Vagina (tissue), 2 donors: ENCODE results near the gene NSFL1C. TPM values are rescaled to one million over a fixed set of nuclear protein-coding genes. Genes with fewer than 3 reads are reported as not detected.

ENCODE experiments used
- DNase-seq, 2 donors: peaks; one replicate each; pipeline ENCODE4 v3.0.0-alpha.2; 2017; ENCODE audit errors: extremely low spot score in 2 of 2
- H3K27ac ChIP-seq: fragments of 200-600 bp; sonication (generic); one replicate; pipeline ENCODE4 v1.5.1; 2019
- H3K27me3 ChIP-seq: fragments of 200-600 bp; sonication (generic); one replicate; pipeline ENCODE4 v1.5.1; 2019
- H3K36me3 ChIP-seq, 2 donors: fragments of 200-600 bp; sonication (generic); one replicate each; pipeline ENCODE4 v1.5.1; 2017 to 2019
- H3K4me1 ChIP-seq: fragments of 200-600 bp; sonication (generic); one replicate; pipeline ENCODE4 v1.5.1; 2019
- H3K4me3 ChIP-seq, 2 donors: fragments of 200-600 bp; sonication (generic); 1 replicate in 1 of 2; 2 replicates in 1 of 2; pipeline ENCODE4 v1.5.1; 2016 to 2019
- H3K9me3 ChIP-seq: fragments of 200-600 bp; sonication (generic); one replicate; pipeline ENCODE4 v1.5.1; 2019
- CTCF ChIP-seq, 3 experiments: fragments of 450-650 bp in 2 of 3; fragments of 200-600 bp in 1 of 3; sonication (generic) in 1 of 3; IDR thresholded peaks; one replicate each; pipeline ENCODE4 v1.5.1; 2017 to 2019; ENCODE audit warnings: antibody characterized with exemption in 3 of 3, mild to moderate bottlenecking in 2 of 3, moderate library complexity in 2 of 3
- POLR2A ChIP-seq, 2 donors: fragments of 450-650 bp; IDR thresholded peaks; one replicate each; pipeline ENCODE4 v1.6.1; 2017; ENCODE audit warnings: antibody characterized with exemption in 2 of 2, mild to moderate bottlenecking in 2 of 2, moderate library complexity in 2 of 2
- POLR2AphosphoS5 ChIP-seq, 2 donors: sonication (generic); formaldehyde crosslinking; IDR thresholded peaks; one replicate each; pipeline ENCODE4 v1.9.0; 2017; ENCODE audit warnings: antibody characterized with exemption in 2 of 2, mild to moderate bottlenecking in 2 of 2, low read depth in 1 of 2; ENCODE audit not compliant: insufficient read depth in 1 of 2
- intact Hi-C: fragments of 100-400 bp; cut with DNase I; formaldehyde crosslinking; loops from one replicate; pipeline ENCODE4 v1.15.1; 2023
- total RNA-seq: library from RNA; depleted of rRNA; stranded (reverse); fragments of >200 nt; gene quantifications from one replicate; pipeline ENCODE4 v1.2.3, GENCODE V29; 2016

The NSFL1C gene
- total RNA-seq, 1 donor from 2014 or later, result 53.8 TPM

GRCh38 chr20:1486566-1486965, 19.9 kb upstream of the NSFL1C start:
- Histone ChIP-seq H3K9me3 (no peaks in the 10 kb centered on the region), H3K27me3 (no peaks in the 10 kb centered on the region), H3K4me1 (peaks cover 21% of the 10 kb centered on the region), H3K36me3 (no peaks in the 10 kb centered on the region), H3K27ac (no peak overlapping the region), H3K4me3 (no peak overlapping the region)
- TF ChIP-seq POLR2A (IDR thresholded peaks at IDR 0.05), result no peak
- no peak for DNase-seq
- intact Hi-C loops, result no loop called here

GRCh38 chr20:1484438-1485116, 17.9 kb upstream of the NSFL1C start:
- intact Hi-C loops, result no loop called here
- no peaks in the 10 kb centered on the region for H3K9me3 ChIP-seq
- no peak for DNase-seq
- H3K4me3 ChIP-seq, result no peak overlapping the region
- TF ChIP-seq CTCF (IDR thresholded peaks at IDR 0.05) (no peak), POLR2AphosphoS5 (IDR thresholded peaks at IDR 0.05; ENCODE audit: insufficient read depth in 1 of 2, low read depth in 1 of 2) (no peak), POLR2A (IDR thresholded peaks at IDR 0.05) (no peak)
- H3K4me1 ChIP-seq, result peaks cover 4% of the 10 kb centered on the region
- no peak overlapping the region for H3K27ac ChIP-seq
- no peaks in the 10 kb centered on the region for H3K36me3 ChIP-seq
- no peaks in the 10 kb centered on the region for H3K27me3 ChIP-seq

- H3K4me1 ChIP-seq, result peaks cover 6% of the 10 kb centered on the region
- H3K9me3 ChIP-seq, result no peaks in the 10 kb centered on the region
- H3K4me3 ChIP-seq, result no peak overlapping the region
- no peaks in the 10 kb centered on the region for H3K36me3 ChIP-seq
- no peak for TF ChIP-seq CTCF (IDR thresholded peaks at IDR 0.05)
- TF ChIP-seq POLR2A (IDR thresholded peaks at IDR 0.05), result no peak
- TF ChIP-seq POLR2AphosphoS5 (IDR thresholded peaks at IDR 0.05; ENCODE audit: insufficient read depth in 1 of 2, low read depth in 1 of 2), result no peak
- intact Hi-C loops, result no loop called here
- H3K27me3 ChIP-seq, result no peaks in the 10 kb centered on the region
- DNase-seq, result no peak
- no peak overlapping the region for H3K27ac ChIP-seq
These were observed 13.4 kb upstream of the NSFL1C start for GRCh38 chr20:1479831-1480595.

- intact Hi-C loops, result no loop called here
- Histone ChIP-seq H3K27me3 (no peaks in the 10 kb centered on the region), H3K27ac (peak overlapping the region; percentile 48), H3K9me3 (no peaks in the 10 kb centered on the region), H3K36me3 (no peaks in the 10 kb centered on the region), H3K4me1 (peaks cover 6% of the 10 kb centered on the region), H3K4me3 (no peak overlapping the region)
- DNase-seq, result no peak
- TF ChIP-seq POLR2AphosphoS5 (IDR thresholded peaks at IDR 0.05; ENCODE audit: insufficient read depth in 1 of 2, low read depth in 1 of 2) (peak in 1 of 2 donors; percentile 34), CTCF (IDR thresholded peaks at IDR 0.05) (no peak)
These were observed 11.9 kb upstream of the NSFL1C start for GRCh38 chr20:1478566-1478965.

- H3K4me3 ChIP-seq, result no peak overlapping the region
- H3K4me1 ChIP-seq, result peaks cover 6% of the 10 kb centered on the region
- TF ChIP-seq POLR2AphosphoS5 (IDR thresholded peaks at IDR 0.05; ENCODE audit: insufficient read depth in 1 of 2, low read depth in 1 of 2) (no peak), POLR2A (IDR thresholded peaks at IDR 0.05) (no peak), CTCF (IDR thresholded peaks at IDR 0.05) (no peak)
- no peak for DNase-seq
- H3K27me3 ChIP-seq, result no peaks in the 10 kb centered on the region
- H3K27ac ChIP-seq, result peak overlapping the region; percentile 47
- H3K36me3 ChIP-seq, result no peaks in the 10 kb centered on the region
- intact Hi-C loops, result no loop called here
- no peaks in the 10 kb centered on the region for H3K9me3 ChIP-seq
These were observed 11.3 kb upstream of the NSFL1C start for GRCh38 chr20:1477896-1478490.
